Hypothalamus (tissue), 51 donors: ENCODE measurements around the gene CEP104.
A peak's percentile ranks its signal among the peaks of the same experiment; 100 is the strongest.
"Not testable (repeated sequence)": the region's sequence is repeated elsewhere in the genome, so short reads cannot be mapped to it uniquely, and the experiment has no call there.

Source experiments
- DNase-seq, 51 donors: peaks; one replicate each; lab custom pipeline; 2025; lab: John Stamatoyannopoulos, UW

Gene CEP104

GRCh38 chr1:3807769-3808168 is 49.2 kb downstream of the CEP104 start:
- no peak for DNase-seq

- DNase-seq = no peak
Measured at GRCh38 chr1:3805038-3805437, 52.0 kb downstream of the CEP104 start.

- not testable (repeated sequence) for DNase-seq
Measured at GRCh38 chr1:3804627-3804944, 52.4 kb downstream of the CEP104 start.

GRCh38 chr1:3803905-3804626 is 52.9 kb downstream of the CEP104 start:
- DNase-seq = no peak

GRCh38 chr1:3800795-3801194 is 56.2 kb downstream of the CEP104 start:
- DNase-seq = not testable (repeated sequence)

GRCh38 chr1:3799976-3800685 is 56.9 kb downstream of the CEP104 start:
- no peak for DNase-seq

- peak; percentile 63 to 96 (median 92) for DNase-seq
Measured at GRCh38 chr1:3796215-3797061, 60.6 kb downstream of the CEP104 start, which contains the start of gene LRRC47. TSS of gene LRRC47 (minus strand) at chr1:3796498. CDS start at chr1:3796476, 22 bp downstream.

GRCh38 chr1:3795453-3796214 is 61.4 kb downstream of the CEP104 start:
- peak in 1 of 51 donors; percentile 53 for DNase-seq

- no peak for DNase-seq
Measured at GRCh38 chr1:3790952-3791351, 66.1 kb downstream of the CEP104 start.

- DNase-seq = no peak
Measured at GRCh38 chr1:3790500-3790923, 66.5 kb downstream of the CEP104 start.

GRCh38 chr1:3789421-3790300 is 67.3 kb downstream of the CEP104 start:
- no peak for DNase-seq

- no peak for DNase-seq
Measured at GRCh38 chr1:3788756-3789420, 68.1 kb downstream of the CEP104 start.

GRCh38 chr1:3787745-3788605 is 69.0 kb downstream of the CEP104 start:
- no peak for DNase-seq

- DNase-seq = no peak
Measured at GRCh38 chr1:3787349-3787715, 69.7 kb downstream of the CEP104 start.

- DNase-seq = no peak
Measured at GRCh38 chr1:3786468-3787348, 70.3 kb downstream of the CEP104 start.

GRCh38 chr1:3785456-3786157 is 71.4 kb downstream of the CEP104 start:
- no peak for DNase-seq
